ENCODE data around the gene ANAPC2. TPM values are rescaled to one million over a fixed set of nuclear protein-coding genes. Genes with fewer than 3 reads are reported as not detected.

The ANAPC2 gene
- total RNA-seq, 1 experiment from 2014 or later, result 95.4 TPM

DNA sequence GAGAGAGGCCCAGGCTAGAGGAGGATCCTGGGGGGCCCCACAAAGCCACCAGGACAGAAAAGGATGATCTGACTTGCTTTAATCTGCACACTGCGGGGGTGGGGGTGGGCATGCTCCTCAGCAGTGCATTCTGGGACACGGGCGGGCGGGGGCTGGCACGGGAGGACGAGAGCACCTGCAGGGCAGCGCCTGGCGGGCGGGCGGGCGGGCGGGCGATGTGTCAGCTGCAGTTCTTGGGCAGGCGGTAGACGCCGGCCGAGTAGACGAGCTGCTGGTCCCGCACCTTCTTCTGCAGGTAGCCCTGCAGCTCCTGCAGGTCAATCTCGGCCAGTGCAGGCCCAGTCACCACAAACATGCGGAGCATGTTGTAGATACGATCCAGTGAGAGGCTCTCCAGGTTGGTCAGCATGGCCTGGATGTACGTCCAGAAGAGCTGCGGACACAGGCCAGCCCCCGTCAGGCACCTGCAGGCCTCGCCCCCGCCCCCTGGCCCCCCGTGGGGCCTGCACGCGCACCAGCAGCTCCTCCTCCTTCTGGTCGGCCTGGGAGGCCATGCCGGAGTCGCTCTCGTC lies 13.6 kb downstream of the ANAPC2 start:
- Histone ChIP-seq H3K27me3 (ENCODE audit: insufficient read depth, low read depth) (no peaks in the 10 kb centered on the region), H3K4me3 (no peak overlapping the region), H3K9me3 (ENCODE audit: insufficient read depth, low read depth) (no peaks in the 10 kb centered on the region), H2AFZ (no peak overlapping the region), H3K4me2 (no peak overlapping the region), H3F3A (ENCODE audit: insufficient read depth, low read depth) (peaks cover 21% of the 10 kb centered on the region; the same call in 1 of the 2 replicates), H3K9me2 (ENCODE audit: insufficient read depth) (no peaks in the 10 kb centered on the region), H4K20me1 (ENCODE audit: insufficient read depth) (no peaks in the 10 kb centered on the region), H3K79me2 (ENCODE audit: low read depth) (no peaks in the 10 kb centered on the region), H3K36me3 (ENCODE audit: low read depth) (no peaks in the 10 kb centered on the region), H3K27ac (no peak overlapping the region), H3K4me1 (replicated peaks; ENCODE audit: insufficient read depth) (peaks cover 13% of the 10 kb centered on the region; the same call in 1 of the 2 replicates)
- intact Hi-C loops (cut with micrococcal nuclease; ENCODE audit: unreplicated experiment), result no loop called here
- no TSS peak for BruUV-seq (replicated peaks)
- TF ChIP-seq EZH2 (IDR thresholded peaks at IDR 0.05; ENCODE audit: low read depth), result no peak
- TF ChIP-seq CTCF (conservative IDR thresholded peaks at IDR 0.05), result no peak
- ChIA-PET CTCF (no interaction called here), POLR2A (ENCODE audit: unreplicated experiment) (no interaction called here)
- no peak for DNase-seq

- Histone ChIP-seq H3K36me3 (ENCODE audit: low read depth) (no peaks in the 10 kb centered on the region), H3K79me2 (ENCODE audit: low read depth) (no peaks in the 10 kb centered on the region), H3K9me3 (ENCODE audit: insufficient read depth, low read depth) (no peaks in the 10 kb centered on the region), H3K9me2 (ENCODE audit: insufficient read depth) (no peaks in the 10 kb centered on the region), H3K4me1 (replicated peaks; ENCODE audit: insufficient read depth) (peaks cover 13% of the 10 kb centered on the region; the same call in 1 of the 2 replicates), H4K20me1 (ENCODE audit: insufficient read depth) (no peaks in the 10 kb centered on the region), H3K27me3 (ENCODE audit: insufficient read depth, low read depth) (no peaks in the 10 kb centered on the region), H3F3A (ENCODE audit: insufficient read depth, low read depth) (peaks cover 21% of the 10 kb centered on the region; the same call in 1 of the 2 replicates), H2AFZ (no peak overlapping the region), H3K27ac (no peak overlapping the region), H3K4me3 (no peak overlapping the region), H3K4me2 (no peak overlapping the region)
- no peak for DNase-seq
- TF ChIP-seq CTCF (conservative IDR thresholded peaks at IDR 0.05) (no peak), EZH2 (IDR thresholded peaks at IDR 0.05; ENCODE audit: low read depth) (no peak)
- CTCF ChIA-PET, result no interaction called here
- BruUV-seq (replicated peaks), result no TSS peak
- intact Hi-C loops (cut with micrococcal nuclease; ENCODE audit: unreplicated experiment), result loop anchor here (2.0 kb wide), 1 partner anchor 15 kb away; the partner anchor contains the start of genes ANAPC2 and SSNA1
- POLR2A ChIA-PET (ENCODE audit: unreplicated experiment), result no interaction called here
Measured at GRCh38 chr9:137173796-137174664, 14.3 kb downstream of the ANAPC2 start.

GRCh38 chr9:137172901-137173795 lies 15.2 kb downstream of the ANAPC2 start:
- peak; percentile 58 to 75 for DNase-seq
- intact Hi-C loops (cut with micrococcal nuclease; ENCODE audit: unreplicated experiment), result loop anchor here (2.0 kb wide), 1 partner anchor 16 kb away; the partner anchor contains the start of genes ANAPC2 and SSNA1
- Histone ChIP-seq H2AFZ (no peak overlapping the region), H3K9me2 (ENCODE audit: insufficient read depth) (no peaks in the 10 kb centered on the region), H3K36me3 (ENCODE audit: low read depth) (no peaks in the 10 kb centered on the region), H3K9me3 (ENCODE audit: insufficient read depth, low read depth) (no peaks in the 10 kb centered on the region), H4K20me1 (ENCODE audit: insufficient read depth) (no peaks in the 10 kb centered on the region), H3F3A (ENCODE audit: insufficient read depth, low read depth) (peaks cover 21% of the 10 kb centered on the region; the same call in 1 of the 2 replicates), H3K27me3 (ENCODE audit: insufficient read depth, low read depth) (no peaks in the 10 kb centered on the region), H3K79me2 (ENCODE audit: low read depth) (no peaks in the 10 kb centered on the region), H3K27ac (no peak overlapping the region), H3K4me1 (replicated peaks; ENCODE audit: insufficient read depth) (peaks cover 13% of the 10 kb centered on the region; the same call in 1 of the 2 replicates), H3K4me2 (peak overlapping the region; percentile 14; the same call in 1 of the 2 replicates), H3K4me3 (no peak overlapping the region)
- ChIA-PET CTCF (no interaction called here), POLR2A (ENCODE audit: unreplicated experiment) (no interaction called here)
- TF ChIP-seq CTCF (conservative IDR thresholded peaks at IDR 0.05) (no peak), EZH2 (IDR thresholded peaks at IDR 0.05; ENCODE audit: low read depth) (no peak)
- BruUV-seq (replicated peaks), result no TSS peak

All from PC-9 (cell line).